ENCODE data around the gene SNAPC1.

The SNAPC1 gene, protein sequence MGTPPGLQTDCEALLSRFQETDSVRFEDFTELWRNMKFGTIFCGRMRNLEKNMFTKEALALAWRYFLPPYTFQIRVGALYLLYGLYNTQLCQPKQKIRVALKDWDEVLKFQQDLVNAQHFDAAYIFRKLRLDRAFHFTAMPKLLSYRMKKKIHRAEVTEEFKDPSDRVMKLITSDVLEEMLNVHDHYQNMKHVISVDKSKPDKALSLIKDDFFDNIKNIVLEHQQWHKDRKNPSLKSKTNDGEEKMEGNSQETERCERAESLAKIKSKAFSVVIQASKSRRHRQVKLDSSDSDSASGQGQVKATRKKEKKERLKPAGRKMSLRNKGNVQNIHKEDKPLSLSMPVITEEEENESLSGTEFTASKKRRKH

DNA sequence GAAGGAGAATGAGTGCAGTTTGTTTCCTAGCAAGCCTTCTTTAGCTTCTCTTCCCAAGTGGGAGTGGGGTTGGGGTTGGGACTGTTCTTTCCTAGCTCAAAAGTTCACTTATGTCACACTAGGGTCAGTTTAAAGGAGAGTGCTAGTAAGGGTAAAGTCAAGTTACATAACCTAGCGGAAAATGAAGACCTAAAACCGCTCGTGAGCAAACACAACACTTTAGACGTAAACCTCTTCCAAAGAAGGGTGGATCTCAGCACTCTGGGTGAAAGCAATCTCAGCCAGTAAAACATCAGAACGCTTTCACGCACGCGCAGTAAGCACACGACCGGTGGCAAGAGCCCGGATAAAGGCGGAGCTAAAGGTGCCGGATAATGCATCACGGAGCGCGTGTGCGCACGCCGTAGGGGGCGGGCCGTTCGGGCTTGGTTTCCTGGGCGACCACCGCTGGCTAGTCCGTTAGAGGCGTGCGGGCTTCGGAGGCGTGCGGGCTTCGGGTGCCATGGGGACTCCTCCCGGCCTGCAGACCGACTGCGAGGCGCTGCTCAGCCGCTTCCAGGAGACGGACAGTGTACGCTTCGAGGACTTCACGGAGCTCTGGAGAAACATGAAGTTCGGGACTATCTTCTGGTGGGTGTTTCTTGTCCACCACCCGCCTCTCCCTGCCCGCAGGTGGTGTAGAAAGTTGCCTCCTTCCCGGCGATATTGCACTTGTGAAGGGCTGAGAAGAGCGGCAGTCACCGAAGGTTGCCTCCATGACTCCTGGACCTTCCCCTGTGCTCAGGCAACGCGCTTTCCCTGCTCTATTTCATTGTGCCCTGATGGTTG lies at the start of gene SNAPC1:
Gene SNAPC1 (plus strand): TSS at position 462 of the 828 bp plus-strand sequence. CDS start 41 bp downstream, at position 503.
- Histone ChIP-seq H3K9me3 (ENCODE audit: control insufficient read depth in 1 of 2, low read length in 2 of 2) (no peaks in the 10 kb centered on the region), H3K4me3 (ENCODE audit: low read depth in 1 of 2, low read length in 2 of 2) (peak within 1 kb of the TSS; percentile 95 to 99), H3K27ac (ENCODE audit: low read depth, low read length) (peak within 1 kb of the TSS; percentile 74), H3K9ac (ENCODE audit: low read depth in 1 of 2, low read length in 2 of 2) (peak within 1 kb of the TSS; percentile 92 to 94), H3K27me3 (ENCODE audit: control insufficient read depth in 1 of 2, insufficient read depth in 2 of 2, low read length in 2 of 2) (no peaks in the 10 kb centered on the region), H3K36me3 (ENCODE audit: control insufficient read depth in 1 of 2, insufficient read depth in 2 of 2, low read length in 2 of 2) (peaks cover 0 to 4% of the 10 kb centered on the region in 2 donors), H3K4me1 (ENCODE audit: control insufficient read depth in 1 of 2, insufficient read depth in 2 of 2, low read length in 2 of 2) (peaks cover 14 to 23% of the 10 kb centered on the region in 2 donors)

DNA sequence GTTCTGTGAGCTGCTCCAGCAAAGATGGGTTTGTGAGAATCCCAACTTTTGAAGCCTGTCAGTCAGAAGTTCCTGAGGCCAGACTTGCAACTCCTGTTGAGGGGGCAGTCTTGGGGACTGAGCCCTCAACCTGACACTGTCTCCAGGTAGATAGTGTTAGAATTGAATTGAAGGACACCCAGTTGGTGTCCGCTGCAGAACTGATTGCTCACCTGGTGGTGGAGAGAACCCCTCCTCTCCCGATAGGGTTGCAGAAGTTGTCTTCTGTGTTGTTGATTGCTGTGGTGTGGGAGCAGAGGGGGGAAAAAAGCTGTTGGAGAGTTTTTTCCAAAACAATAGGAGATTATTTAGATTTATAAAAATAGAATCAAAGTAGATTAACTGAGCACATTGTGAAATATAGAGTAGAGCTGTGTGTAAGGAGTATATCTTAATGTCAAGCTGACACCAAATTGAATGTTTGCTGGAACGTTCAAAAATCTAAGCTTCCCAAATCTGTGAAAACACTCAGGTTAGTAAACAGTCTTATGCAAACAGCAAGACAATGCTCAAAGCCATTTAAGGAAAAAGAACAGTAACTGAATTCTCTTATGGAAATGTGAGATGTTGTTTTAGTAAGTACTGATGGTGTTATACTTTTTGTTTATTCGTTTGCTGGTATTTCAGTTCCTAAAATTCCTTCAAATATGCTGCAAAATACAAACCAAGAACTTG lies 48.3 kb upstream of the SNAPC1 start:
- H3K4me1 ChIP-seq (ENCODE audit: control insufficient read depth in 1 of 2, insufficient read depth in 2 of 2, low read length in 2 of 2) = peaks cover 15 to 27% of the 10 kb centered on the region in 2 donors
- H3K36me3 ChIP-seq (ENCODE audit: control insufficient read depth in 1 of 2, insufficient read depth in 2 of 2, low read length in 2 of 2) = no peaks in the 10 kb centered on the region
- no peaks in the 10 kb centered on the region for H3K27me3 ChIP-seq (ENCODE audit: control insufficient read depth in 1 of 2, insufficient read depth in 2 of 2, low read length in 2 of 2)
- H3K27ac ChIP-seq (ENCODE audit: low read depth, low read length) = no peak overlapping the region
- H3K9me3 ChIP-seq (ENCODE audit: control insufficient read depth in 1 of 2, low read length in 2 of 2) = no peaks in the 10 kb centered on the region
- H3K4me3 ChIP-seq (ENCODE audit: low read depth in 1 of 2, low read length in 2 of 2) = no peak overlapping the region
- H3K9ac ChIP-seq (ENCODE audit: low read depth in 1 of 2, low read length in 2 of 2) = no peak overlapping the region

DNA sequence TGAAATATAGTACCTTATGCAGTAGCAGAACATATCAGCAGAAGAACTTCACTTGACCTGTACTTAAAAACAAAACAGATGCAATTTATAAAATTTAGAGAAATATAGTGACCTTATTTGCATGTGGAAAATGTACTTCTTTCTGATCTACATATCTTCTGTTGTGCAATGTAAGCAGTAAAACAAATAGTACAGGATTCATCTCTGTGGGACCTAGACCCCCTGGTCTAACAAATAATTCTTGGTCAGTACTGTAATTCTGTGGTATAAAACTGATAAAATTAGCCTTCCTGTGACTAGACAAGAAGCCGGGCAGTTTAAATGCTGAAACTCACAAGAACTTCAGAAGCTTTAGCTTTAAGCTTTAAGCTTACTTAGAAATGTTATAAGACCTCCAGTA lies 45.3 kb upstream of the SNAPC1 start:
- peaks cover 15 to 34% of the 10 kb centered on the region in 2 donors for H3K4me1 ChIP-seq (ENCODE audit: control insufficient read depth in 1 of 2, insufficient read depth in 2 of 2, low read length in 2 of 2)
- no peaks in the 10 kb centered on the region for H3K27me3 ChIP-seq (ENCODE audit: control insufficient read depth in 1 of 2, insufficient read depth in 2 of 2, low read length in 2 of 2)
- H3K9ac ChIP-seq (ENCODE audit: low read depth in 1 of 2, low read length in 2 of 2) = no peak overlapping the region
- no peak overlapping the region for H3K4me3 ChIP-seq (ENCODE audit: low read depth in 1 of 2, low read length in 2 of 2)
- H3K36me3 ChIP-seq (ENCODE audit: control insufficient read depth in 1 of 2, insufficient read depth in 2 of 2, low read length in 2 of 2) = peaks cover 0 to 5% of the 10 kb centered on the region in 2 donors
- H3K9me3 ChIP-seq (ENCODE audit: control insufficient read depth in 1 of 2, low read length in 2 of 2) = no peaks in the 10 kb centered on the region
- no peak overlapping the region for H3K27ac ChIP-seq (ENCODE audit: low read depth, low read length)

DNA sequence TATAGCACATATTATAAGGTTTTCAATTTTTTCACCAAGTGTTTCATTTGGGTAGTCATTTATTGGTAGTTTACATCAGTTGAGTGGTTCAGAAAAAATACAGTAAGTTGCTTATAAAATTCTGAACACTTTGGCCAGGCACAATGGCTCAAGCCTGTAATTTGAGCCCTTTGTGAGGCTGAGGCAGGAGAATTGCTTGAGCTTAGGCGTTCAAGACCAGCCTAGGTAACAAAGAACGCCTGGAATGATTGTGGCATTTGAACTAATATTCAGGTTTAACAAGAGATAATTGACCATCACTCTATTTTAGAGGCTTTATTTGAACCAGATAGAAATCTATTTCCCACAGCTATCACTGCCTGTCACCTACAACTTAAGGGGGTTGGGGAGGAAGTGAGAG lies 44.2 kb upstream of the SNAPC1 start:
- H3K4me1 ChIP-seq (ENCODE audit: control insufficient read depth in 1 of 2, insufficient read depth in 2 of 2, low read length in 2 of 2) = peaks cover 10 to 30% of the 10 kb centered on the region in 2 donors
- H3K27me3 ChIP-seq (ENCODE audit: control insufficient read depth in 1 of 2, insufficient read depth in 2 of 2, low read length in 2 of 2) = no peaks in the 10 kb centered on the region
- H3K36me3 ChIP-seq (ENCODE audit: control insufficient read depth in 1 of 2, insufficient read depth in 2 of 2, low read length in 2 of 2) = peaks cover 0 to 10% of the 10 kb centered on the region in 2 donors
- no peaks in the 10 kb centered on the region for H3K9me3 ChIP-seq (ENCODE audit: control insufficient read depth in 1 of 2, low read length in 2 of 2)
- H3K4me3 ChIP-seq (ENCODE audit: low read depth in 1 of 2, low read length in 2 of 2) = no peak overlapping the region
- no peak overlapping the region for H3K27ac ChIP-seq (ENCODE audit: low read depth, low read length)
- H3K9ac ChIP-seq (ENCODE audit: low read depth in 1 of 2, low read length in 2 of 2) = no peak overlapping the region

DNA sequence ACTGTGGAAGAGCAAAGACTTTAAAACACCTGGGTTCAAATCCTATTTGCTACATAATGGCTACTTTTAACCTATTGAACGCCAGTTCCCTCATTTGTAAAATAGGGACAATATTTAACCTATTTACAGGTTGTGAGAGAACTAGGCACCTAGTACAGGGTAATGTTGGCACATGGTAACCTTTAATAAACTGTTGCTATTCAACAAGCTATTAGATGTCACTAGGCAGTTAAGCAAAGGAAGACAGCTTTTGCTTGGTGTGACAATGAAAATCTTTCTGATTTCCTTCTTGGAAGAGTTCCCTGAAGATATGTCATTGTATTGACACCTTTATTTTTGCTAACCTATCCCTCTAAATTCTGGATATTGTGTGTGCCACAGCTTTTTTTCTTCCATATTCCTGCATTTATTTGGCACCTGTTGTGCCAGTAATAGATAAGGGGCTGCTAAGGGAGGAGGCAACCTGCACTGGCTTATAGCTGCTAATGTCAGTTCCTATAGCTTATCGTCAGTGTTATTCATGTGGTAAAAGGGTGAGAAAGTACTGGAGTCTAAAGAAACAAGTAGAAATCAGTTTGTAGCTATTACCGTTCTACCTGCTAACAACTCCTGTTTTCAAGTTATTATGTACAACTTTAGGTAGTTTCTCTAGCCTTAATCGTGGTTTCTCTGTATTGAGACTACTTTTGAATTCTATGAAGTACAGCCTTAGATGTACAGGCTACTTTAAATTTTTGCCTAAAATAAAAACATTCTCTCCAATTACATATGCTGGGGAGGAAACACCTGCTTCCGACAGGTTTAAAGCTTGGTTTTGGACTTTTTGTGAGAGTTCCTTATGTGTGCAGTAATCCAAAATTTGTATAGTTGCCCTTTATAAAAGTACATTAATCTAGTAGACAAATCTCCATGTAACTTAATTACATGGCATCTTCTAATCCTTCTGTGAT lies 42.6 kb upstream of the SNAPC1 start:
- Histone ChIP-seq H3K36me3 (ENCODE audit: control insufficient read depth in 1 of 2, insufficient read depth in 2 of 2, low read length in 2 of 2) (peaks cover 9 to 15% of the 10 kb centered on the region in 2 donors), H3K27ac (ENCODE audit: low read depth, low read length) (no peak overlapping the region), H3K4me1 (ENCODE audit: control insufficient read depth in 1 of 2, insufficient read depth in 2 of 2, low read length in 2 of 2) (peaks cover 10 to 18% of the 10 kb centered on the region in 2 donors), H3K27me3 (ENCODE audit: control insufficient read depth in 1 of 2, insufficient read depth in 2 of 2, low read length in 2 of 2) (no peaks in the 10 kb centered on the region), H3K4me3 (ENCODE audit: low read depth in 1 of 2, low read length in 2 of 2) (peak overlapping the region in 1 of 2 donors; percentile 27), H3K9ac (ENCODE audit: low read depth in 1 of 2, low read length in 2 of 2) (no peak overlapping the region), H3K9me3 (ENCODE audit: control insufficient read depth in 1 of 2, low read length in 2 of 2) (no peaks in the 10 kb centered on the region)

DNA sequence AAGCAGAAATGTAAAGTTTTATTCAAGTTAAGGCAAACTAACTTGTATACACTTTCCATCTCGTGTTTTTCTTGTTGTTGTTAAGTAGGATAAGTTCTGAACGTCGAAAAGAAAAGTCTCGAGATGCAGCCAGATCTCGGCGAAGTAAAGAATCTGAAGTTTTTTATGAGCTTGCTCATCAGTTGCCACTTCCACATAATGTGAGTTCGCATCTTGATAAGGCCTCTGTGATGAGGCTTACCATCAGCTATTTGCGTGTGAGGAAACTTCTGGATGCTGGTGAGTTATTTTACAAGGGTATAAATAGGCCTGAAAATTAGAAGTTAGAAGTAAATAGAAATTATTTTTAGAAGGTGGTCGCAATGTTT lies 41.9 kb upstream of the SNAPC1 start:
- Histone ChIP-seq H3K4me1 (ENCODE audit: control insufficient read depth in 1 of 2, insufficient read depth in 2 of 2, low read length in 2 of 2) (peaks cover 10 to 18% of the 10 kb centered on the region in 2 donors), H3K9ac (ENCODE audit: low read depth in 1 of 2, low read length in 2 of 2) (no peak overlapping the region), H3K27me3 (ENCODE audit: control insufficient read depth in 1 of 2, insufficient read depth in 2 of 2, low read length in 2 of 2) (no peaks in the 10 kb centered on the region), H3K36me3 (ENCODE audit: control insufficient read depth in 1 of 2, insufficient read depth in 2 of 2, low read length in 2 of 2) (peaks cover 14 to 19% of the 10 kb centered on the region in 2 donors), H3K4me3 (ENCODE audit: low read depth in 1 of 2, low read length in 2 of 2) (peak overlapping the region in 1 of 2 donors; percentile 27), H3K27ac (ENCODE audit: low read depth, low read length) (no peak overlapping the region), H3K9me3 (ENCODE audit: control insufficient read depth in 1 of 2, low read length in 2 of 2) (no peaks in the 10 kb centered on the region)

DNA sequence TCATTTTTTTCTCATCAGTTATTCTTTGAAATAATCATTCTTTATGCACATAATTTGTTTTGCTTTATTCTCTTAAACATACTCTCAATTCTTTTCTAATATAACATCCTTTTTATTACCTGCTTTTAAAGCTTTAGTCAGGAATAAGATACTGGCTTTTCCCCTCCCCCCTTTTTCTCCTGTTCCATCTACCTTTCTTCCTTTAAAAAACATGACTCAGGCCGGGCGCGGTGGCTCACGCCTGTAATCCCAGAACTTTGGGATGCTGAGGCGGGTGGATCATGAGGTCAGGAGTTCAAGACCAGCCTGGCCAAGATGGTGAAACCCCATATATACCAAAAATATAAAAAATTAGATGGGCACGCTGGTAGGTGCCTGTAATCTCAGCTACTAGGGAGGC lies 41.5 kb upstream of the SNAPC1 start:
- Histone ChIP-seq H3K36me3 (ENCODE audit: control insufficient read depth in 1 of 2, insufficient read depth in 2 of 2, low read length in 2 of 2) (peaks cover 14 to 24% of the 10 kb centered on the region in 2 donors), H3K27me3 (ENCODE audit: control insufficient read depth in 1 of 2, insufficient read depth in 2 of 2, low read length in 2 of 2) (no peaks in the 10 kb centered on the region), H3K4me1 (ENCODE audit: control insufficient read depth in 1 of 2, insufficient read depth in 2 of 2, low read length in 2 of 2) (peaks cover 8 to 18% of the 10 kb centered on the region in 2 donors), H3K9ac (ENCODE audit: low read depth in 1 of 2, low read length in 2 of 2) (no peak overlapping the region), H3K4me3 (ENCODE audit: low read depth in 1 of 2, low read length in 2 of 2) (no peak overlapping the region), H3K27ac (ENCODE audit: low read depth, low read length) (no peak overlapping the region), H3K9me3 (ENCODE audit: control insufficient read depth in 1 of 2, low read length in 2 of 2) (no peaks in the 10 kb centered on the region)

DNA sequence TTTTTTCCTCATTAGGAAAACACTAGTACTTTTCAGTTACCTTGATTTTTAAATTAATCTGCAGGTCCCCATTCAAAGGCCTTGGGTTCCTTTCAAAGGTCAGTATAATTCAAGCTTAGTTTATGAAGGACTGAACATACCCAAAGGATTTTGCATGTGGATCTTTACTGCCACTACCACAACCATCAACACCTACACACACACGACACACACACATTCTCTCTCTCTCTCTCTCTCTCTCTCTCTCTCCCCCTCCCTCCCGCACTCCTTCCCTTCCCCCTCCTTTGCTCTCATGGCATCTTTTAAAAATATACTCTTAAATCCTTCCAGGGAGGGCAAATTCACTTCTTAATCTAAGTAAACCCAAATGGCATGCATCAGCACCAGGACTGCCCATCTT lies 38.1 kb upstream of the SNAPC1 start:
- no peak overlapping the region for H3K27ac ChIP-seq (ENCODE audit: low read depth, low read length)
- H3K27me3 ChIP-seq (ENCODE audit: control insufficient read depth in 1 of 2, insufficient read depth in 2 of 2, low read length in 2 of 2) = no peaks in the 10 kb centered on the region
- H3K9ac ChIP-seq (ENCODE audit: low read depth in 1 of 2, low read length in 2 of 2) = no peak overlapping the region
- H3K4me1 ChIP-seq (ENCODE audit: control insufficient read depth in 1 of 2, insufficient read depth in 2 of 2, low read length in 2 of 2) = peaks cover 5 to 8% of the 10 kb centered on the region in 2 donors
- H3K36me3 ChIP-seq (ENCODE audit: control insufficient read depth in 1 of 2, insufficient read depth in 2 of 2, low read length in 2 of 2) = peaks cover 21 to 50% of the 10 kb centered on the region in 2 donors
- H3K4me3 ChIP-seq (ENCODE audit: low read depth in 1 of 2, low read length in 2 of 2) = no peak overlapping the region
- no peaks in the 10 kb centered on the region for H3K9me3 ChIP-seq (ENCODE audit: control insufficient read depth in 1 of 2, low read length in 2 of 2)

Data from duodenal mucosa (tissue), 2 donors.